ENCODE data around the gene HACE1. TPM values are rescaled to one million over a fixed set of nuclear protein-coding genes. Genes with fewer than 3 reads are reported as not detected.

HACE1 gene
- total RNA-seq, 1 donor from 2014 or later, result 27.7 TPM

- H3K4me3 ChIP-seq, result no peak overlapping the region
Observed at GRCh38 chr6:104699593-104700329, 160.0 kb downstream of the HACE1 start.

GRCh38 chr6:104698979-104699378 lies 160.7 kb downstream of the HACE1 start:
- intact Hi-C loops (cut with DNase I), result no loop called here
- TF ChIP-seq CTCF (IDR thresholded peaks at IDR 0.05), result no peak
- no peak for TF ChIP-seq POLR2AphosphoS5 (IDR thresholded peaks at IDR 0.05; ENCODE audit: insufficient read depth in 1 of 2, low read depth in 1 of 2)
- TF ChIP-seq POLR2A (IDR thresholded peaks at IDR 0.05), result no peak

More at GRCh38 chr6:104699593-104700329, 160.0 kb downstream of the HACE1 start:
- no peak for DNase-seq (ENCODE audit: extremely low spot score in 2 of 2)
- Histone ChIP-seq H3K27me3 (no peaks in the 10 kb centered on the region), H3K9me3 (no peaks in the 10 kb centered on the region), H3K27ac (no peak overlapping the region), H3K36me3 (no peaks in the 10 kb centered on the region), H3K4me1 (no peaks in the 10 kb centered on the region)
- intact Hi-C loops (cut with DNase I), result no loop called here
- TF ChIP-seq POLR2AphosphoS5 (IDR thresholded peaks at IDR 0.05; ENCODE audit: insufficient read depth in 1 of 2, low read depth in 1 of 2) (no peak), CTCF (IDR thresholded peaks at IDR 0.05) (no peak), POLR2A (IDR thresholded peaks at IDR 0.05) (no peak)

GRCh38 chr6:104692008-104692407 lies 167.7 kb downstream of the HACE1 start:
- Histone ChIP-seq H3K4me1 (no peaks in the 10 kb centered on the region), H3K36me3 (no peaks in the 10 kb centered on the region), H3K27me3 (no peaks in the 10 kb centered on the region), H3K9me3 (no peaks in the 10 kb centered on the region), H3K27ac (no peak overlapping the region), H3K4me3 (no peak overlapping the region)
- TF ChIP-seq POLR2AphosphoS5 (IDR thresholded peaks at IDR 0.05; ENCODE audit: insufficient read depth in 1 of 2, low read depth in 1 of 2), result no peak
- no peak for TF ChIP-seq POLR2A (IDR thresholded peaks at IDR 0.05)
- no peak for TF ChIP-seq CTCF (IDR thresholded peaks at IDR 0.05)
- intact Hi-C loops (cut with DNase I), result no loop called here
- no peak for DNase-seq (ENCODE audit: extremely low spot score in 2 of 2)

More at GRCh38 chr6:104698979-104699378, 160.7 kb downstream of the HACE1 start:
- DNase-seq (ENCODE audit: extremely low spot score in 2 of 2), result no peak
- H3K9me3 ChIP-seq, result no peaks in the 10 kb centered on the region
- H3K36me3 ChIP-seq, result no peaks in the 10 kb centered on the region
- H3K4me1 ChIP-seq, result no peaks in the 10 kb centered on the region
- no peaks in the 10 kb centered on the region for H3K27me3 ChIP-seq
- no peak overlapping the region for H3K27ac ChIP-seq
- no peak overlapping the region for H3K4me3 ChIP-seq

- H3K4me3 ChIP-seq, result no peak overlapping the region
- DNase-seq (ENCODE audit: extremely low spot score in 2 of 2), result no peak
- no peaks in the 10 kb centered on the region for H3K4me1 ChIP-seq
- intact Hi-C loops (cut with DNase I), result no loop called here
- no peak overlapping the region for H3K27ac ChIP-seq
- TF ChIP-seq POLR2AphosphoS5 (IDR thresholded peaks at IDR 0.05; ENCODE audit: insufficient read depth in 1 of 2, low read depth in 1 of 2) (no peak), POLR2A (IDR thresholded peaks at IDR 0.05) (no peak), CTCF (IDR thresholded peaks at IDR 0.05) (no peak)
- no peaks in the 10 kb centered on the region for H3K27me3 ChIP-seq
- no peaks in the 10 kb centered on the region for H3K9me3 ChIP-seq
- no peaks in the 10 kb centered on the region for H3K36me3 ChIP-seq
Observed at GRCh38 chr6:104689551-104690205, 170.0 kb downstream of the HACE1 start.
